ENCODE measurements around the gene FAM171A2. TPM values are rescaled to one million over a fixed set of nuclear protein-coding genes. Genes with fewer than 3 reads are reported as not detected.

The FAM171A2 gene
- total RNA-seq, 1 donor from 2014 or later = 81.3 TPM

DNA sequence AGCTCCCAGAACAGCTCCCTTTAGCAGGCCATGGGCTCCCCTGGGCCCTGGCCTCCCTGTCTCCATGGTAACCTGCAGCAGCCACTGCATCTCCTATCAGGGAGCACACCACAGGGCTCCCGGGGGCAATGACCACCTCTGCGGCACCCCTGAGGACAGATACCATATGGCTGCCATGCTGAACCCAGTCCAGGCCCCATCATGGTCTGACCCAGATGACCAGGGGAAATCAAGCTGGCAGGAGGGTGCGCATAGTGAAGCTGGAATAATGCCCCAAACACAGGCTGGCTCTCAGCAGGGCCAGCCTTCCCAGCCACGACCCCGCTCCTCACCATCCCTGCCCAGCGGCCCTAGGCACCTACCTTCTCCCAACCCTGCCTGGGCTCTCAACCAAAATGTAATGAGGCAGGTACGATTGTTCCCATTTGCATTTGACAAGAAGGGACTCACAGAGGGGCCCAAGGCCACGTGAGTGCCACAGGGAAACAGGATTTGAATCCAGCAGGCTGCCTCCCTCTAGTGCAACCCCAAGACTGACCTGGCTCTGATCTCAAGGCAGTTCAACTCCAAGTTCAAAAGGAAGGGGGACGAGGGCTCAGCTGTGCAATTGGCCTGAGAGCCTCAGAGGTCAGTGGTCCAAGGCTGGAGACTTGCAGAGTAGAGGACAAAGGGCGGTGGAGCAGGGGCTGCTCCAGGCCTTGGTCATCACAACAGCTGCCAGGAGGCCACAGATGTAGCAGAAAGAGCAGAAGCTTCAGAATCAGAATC, 52.9 kb downstream of the FAM171A2 start:
- H3K27me3 Mint-ChIP-seq (ENCODE audit: unreplicated experiment) = peaks cover 17% of the 10 kb centered on the region
- H3K27ac Mint-ChIP-seq (ENCODE audit: unreplicated experiment) = peak overlapping the region; percentile 89
- peak; percentile 70 for DNase-seq
- TF ChIP-seq, protein P1, sequence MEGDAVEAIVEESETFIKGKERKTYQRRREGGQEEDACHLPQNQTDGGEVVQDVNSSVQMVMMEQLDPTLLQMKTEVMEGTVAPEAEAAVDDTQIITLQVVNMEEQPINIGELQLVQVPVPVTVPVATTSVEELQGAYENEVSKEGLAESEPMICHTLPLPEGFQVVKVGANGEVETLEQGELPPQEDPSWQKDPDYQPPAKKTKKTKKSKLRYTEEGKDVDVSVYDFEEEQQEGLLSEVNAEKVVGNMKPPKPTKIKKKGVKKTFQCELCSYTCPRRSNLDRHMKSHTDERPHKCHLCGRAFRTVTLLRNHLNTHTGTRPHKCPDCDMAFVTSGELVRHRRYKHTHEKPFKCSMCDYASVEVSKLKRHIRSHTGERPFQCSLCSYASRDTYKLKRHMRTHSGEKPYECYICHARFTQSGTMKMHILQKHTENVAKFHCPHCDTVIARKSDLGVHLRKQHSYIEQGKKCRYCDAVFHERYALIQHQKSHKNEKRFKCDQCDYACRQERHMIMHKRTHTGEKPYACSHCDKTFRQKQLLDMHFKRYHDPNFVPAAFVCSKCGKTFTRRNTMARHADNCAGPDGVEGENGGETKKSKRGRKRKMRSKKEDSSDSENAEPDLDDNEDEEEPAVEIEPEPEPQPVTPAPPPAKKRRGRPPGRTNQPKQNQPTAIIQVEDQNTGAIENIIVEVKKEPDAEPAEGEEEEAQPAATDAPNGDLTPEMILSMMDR (IDR thresholded peaks at IDR 0.05; ENCODE audit: partially characterized antibody, unreplicated experiment) = no peak
- H3K36me3 Mint-ChIP-seq (ENCODE audit: unreplicated experiment) = peaks cover 8% of the 10 kb centered on the region
- peaks cover 35% of the 10 kb centered on the region for H3K4me1 Mint-ChIP-seq (ENCODE audit: low read depth, unreplicated experiment)
- peak overlapping the region; percentile 94 for H3K4me3 Mint-ChIP-seq (ENCODE audit: unreplicated experiment)
- peaks cover 13% of the 10 kb centered on the region for H3K9me3 Mint-ChIP-seq (ENCODE audit: unreplicated experiment)

DNA sequence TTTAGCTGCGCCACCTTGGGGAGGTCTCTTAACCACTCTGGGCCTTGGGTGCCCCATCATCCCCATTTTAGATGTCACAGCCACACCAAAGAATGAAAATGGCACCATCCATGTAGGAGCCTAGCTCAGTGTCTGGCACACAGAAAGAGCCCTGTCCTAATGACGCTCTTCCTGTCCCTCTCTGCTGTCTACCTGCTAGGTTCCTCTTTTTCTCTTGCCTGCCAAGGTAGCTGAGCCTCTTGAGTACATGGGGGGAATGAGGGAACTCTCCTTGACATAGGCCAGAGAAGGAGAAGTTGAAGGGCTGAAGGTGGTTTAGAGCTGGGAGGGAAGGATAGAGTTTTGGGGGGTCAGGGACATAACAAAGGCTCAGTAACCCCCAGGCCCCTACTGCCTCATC, 53.5 kb downstream of the FAM171A2 start:
- Mint-ChIP-seq H3K9me3 (ENCODE audit: unreplicated experiment) (peaks cover 12% of the 10 kb centered on the region), H3K36me3 (ENCODE audit: unreplicated experiment) (peaks cover 5% of the 10 kb centered on the region), H3K27me3 (ENCODE audit: unreplicated experiment) (peaks cover 14% of the 10 kb centered on the region), H3K4me3 (ENCODE audit: unreplicated experiment) (peak overlapping the region; percentile 94), H3K4me1 (ENCODE audit: low read depth, unreplicated experiment) (peaks cover 32% of the 10 kb centered on the region), H3K27ac (ENCODE audit: unreplicated experiment) (peak overlapping the region; percentile 89)
- DNase-seq = no peak
- TF ChIP-seq, protein P1 (IDR thresholded peaks at IDR 0.05; ENCODE audit: partially characterized antibody, unreplicated experiment) = no peak

DNA sequence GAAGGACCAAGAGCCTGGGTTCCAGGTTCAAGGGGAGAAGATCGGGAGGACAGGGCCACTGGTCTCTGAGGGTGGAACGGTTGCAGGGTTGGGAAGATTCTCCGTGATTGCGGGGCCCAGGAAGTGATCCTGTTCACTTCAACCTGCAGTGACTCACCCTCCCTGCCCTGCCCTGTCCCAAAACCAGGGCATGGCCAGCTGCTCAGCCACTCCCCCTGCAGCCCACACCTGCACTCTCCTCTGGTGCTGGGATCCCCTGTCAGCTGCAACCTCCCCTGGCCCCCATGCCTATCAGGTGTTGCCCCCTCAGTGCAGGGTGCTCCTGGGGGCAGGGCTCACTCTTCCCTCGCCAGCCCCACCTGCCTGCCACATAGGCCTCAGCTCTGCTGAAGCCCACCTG, 54.2 kb downstream of the FAM171A2 start:
- Mint-ChIP-seq H3K4me1 (ENCODE audit: low read depth, unreplicated experiment) (peaks cover 32% of the 10 kb centered on the region), H3K9me3 (ENCODE audit: unreplicated experiment) (peaks cover 12% of the 10 kb centered on the region), H3K27ac (ENCODE audit: unreplicated experiment) (peak overlapping the region; percentile 89), H3K4me3 (ENCODE audit: unreplicated experiment) (peak overlapping the region; percentile 94), H3K36me3 (ENCODE audit: unreplicated experiment) (peaks cover 5% of the 10 kb centered on the region), H3K27me3 (ENCODE audit: unreplicated experiment) (peaks cover 14% of the 10 kb centered on the region)
- DNase-seq = no peak
- TF ChIP-seq, protein P1 (IDR thresholded peaks at IDR 0.05; ENCODE audit: partially characterized antibody, unreplicated experiment) = no peak

DNA sequence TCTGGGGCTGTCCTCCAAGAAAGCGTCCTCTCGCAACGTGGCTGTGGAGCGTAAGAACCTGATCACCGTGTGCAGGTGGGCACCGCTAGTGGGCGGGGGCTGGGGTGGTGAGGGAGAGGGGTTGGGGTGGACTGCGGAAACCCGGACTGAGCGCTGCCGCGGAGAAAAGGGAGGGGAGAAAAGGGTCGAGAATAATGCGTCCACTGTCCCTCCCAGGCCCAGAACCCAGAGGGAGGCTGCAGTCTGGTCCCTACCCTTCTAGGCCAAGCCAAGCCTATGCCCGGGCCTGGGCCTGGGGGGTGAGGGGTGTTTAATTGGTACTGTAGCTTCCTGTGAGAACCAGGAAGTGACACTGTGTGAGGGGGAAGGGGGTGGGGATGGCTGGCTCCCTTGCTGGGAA, 54.8 kb downstream of the FAM171A2 start:
- peaks cover 29% of the 10 kb centered on the region for H3K4me1 Mint-ChIP-seq (ENCODE audit: low read depth, unreplicated experiment)
- peak; percentile 59 for DNase-seq
- peak overlapping the region; percentile 94 for H3K4me3 Mint-ChIP-seq (ENCODE audit: unreplicated experiment)
- peaks cover 11% of the 10 kb centered on the region for H3K9me3 Mint-ChIP-seq (ENCODE audit: unreplicated experiment)
- peak overlapping the region; percentile 81 for H3K27ac Mint-ChIP-seq (ENCODE audit: unreplicated experiment)
- peaks cover 1% of the 10 kb centered on the region for H3K36me3 Mint-ChIP-seq (ENCODE audit: unreplicated experiment)
- TF ChIP-seq, protein P1 (IDR thresholded peaks at IDR 0.05; ENCODE audit: partially characterized antibody, unreplicated experiment) = no peak
- peaks cover 14% of the 10 kb centered on the region for H3K27me3 Mint-ChIP-seq (ENCODE audit: unreplicated experiment)

DNA sequence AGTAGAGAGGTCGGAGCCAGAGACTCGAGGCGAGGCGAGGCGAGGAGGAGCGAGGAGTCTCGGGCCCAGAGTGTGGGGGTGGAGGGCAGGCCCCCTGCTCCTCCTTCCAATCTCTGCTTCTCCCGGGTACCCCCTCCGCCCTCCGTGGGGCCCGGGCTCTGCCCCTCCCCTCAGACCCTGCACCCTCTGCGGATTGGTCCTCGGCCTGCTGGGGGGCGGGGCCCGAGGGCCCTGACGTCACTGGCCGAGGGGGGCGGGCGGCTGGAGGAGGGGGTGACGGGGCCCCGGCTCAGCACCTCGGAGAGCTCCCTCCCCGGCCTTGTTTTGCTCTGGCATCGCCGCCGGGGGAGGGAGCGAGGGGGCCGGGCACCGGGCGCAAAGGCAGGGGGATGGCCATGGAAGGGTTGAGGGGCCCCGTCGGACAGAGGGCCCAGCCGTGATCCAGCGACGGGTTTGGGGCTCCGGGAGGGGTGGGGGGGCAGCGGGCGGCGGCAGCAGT, 55.3 kb downstream of the FAM171A2 start, which contains the start of gene RUNDC3A:
RUNDC3A (plus strand) TSS at position 282 of the 499 bp plus-strand sequence. CDS start 232 bp downstream, outside the sequence.
- H3K4me3 Mint-ChIP-seq (ENCODE audit: unreplicated experiment) = peak within 1 kb of the TSS; percentile 94
- H3K4me1 Mint-ChIP-seq (ENCODE audit: low read depth, unreplicated experiment) = peaks cover 28% of the 10 kb centered on the region
- peaks cover 14% of the 10 kb centered on the region for H3K27me3 Mint-ChIP-seq (ENCODE audit: unreplicated experiment)
- DNase-seq = peak; percentile 95
- TF ChIP-seq, protein P1 (IDR thresholded peaks at IDR 0.05; ENCODE audit: partially characterized antibody, unreplicated experiment) = peak; percentile 34
- no peaks in the 10 kb centered on the region for H3K36me3 Mint-ChIP-seq (ENCODE audit: unreplicated experiment)
- H3K27ac Mint-ChIP-seq (ENCODE audit: unreplicated experiment) = peak within 1 kb of the TSS; percentile 83
- H3K9me3 Mint-ChIP-seq (ENCODE audit: unreplicated experiment) = peaks cover 11% of the 10 kb centered on the region

All from glutamatergic neuron (in vitro differentiated cells).